HepG2 (cell line): ENCODE measurements around the gene POP5.

Experiments
- NR1H2 ChIP-seq: sonication (generic); formaldehyde crosslinking; IDR thresholded peaks from 2 replicates; pipeline ENCODE4 v1.8.1; 2022; ENCODE audit warnings: low read depth, missing genetic modification reagents, borderline replicate concordance
- POLR2A ChIP-seq, 2 experiments: IDR thresholded peaks; 2 replicates each; pipeline ENCODE4 v1.6.1; 2011; ENCODE audit warnings: low read depth in 2 of 2, low read length in 2 of 2, mild to moderate bottlenecking in 1 of 2, moderate library complexity in 1 of 2; ENCODE audit not compliant: insufficient read depth in 1 of 2
- RBM39 ChIP-seq: fragments of 200-400 bp; formaldehyde crosslinking; IDR thresholded peaks from one replicate; pipeline ENCODE4 v1.6.1; 2018; ENCODE audit warnings: antibody characterized with exemption, mild to moderate bottlenecking, low read depth, low read length; ENCODE audit not compliant: poor library complexity, severe bottlenecking
- TAF1 ChIP-seq: sonication (generic); formaldehyde crosslinking; IDR thresholded peaks from 2 replicates; pipeline ENCODE4 v1.4.0; 2020; ENCODE audit warnings: missing genetic modification reagents
- TCF7L2 ChIP-seq: IDR thresholded peaks from 2 replicates; pipeline ENCODE4 v1.6.1; 2011; ENCODE audit warnings: mild to moderate bottlenecking, low read depth, low read length, moderate library complexity
- ZNF431 ChIP-seq: sonication (generic); formaldehyde crosslinking; IDR thresholded peaks from 2 replicates; pipeline ENCODE4 v1.9.0; 2022; ENCODE audit warnings: missing genetic modification reagents, low read depth, mild to moderate bottlenecking, borderline replicate concordance
- TF ChIP-seq, protein P1 (sequence below): sonication (generic); formaldehyde crosslinking; IDR thresholded peaks from 2 replicates; pipeline ENCODE4 v1.5.0; 2020; ENCODE audit warnings: mild to moderate bottlenecking, missing genetic modification reagents, moderate library complexity

DNA sequence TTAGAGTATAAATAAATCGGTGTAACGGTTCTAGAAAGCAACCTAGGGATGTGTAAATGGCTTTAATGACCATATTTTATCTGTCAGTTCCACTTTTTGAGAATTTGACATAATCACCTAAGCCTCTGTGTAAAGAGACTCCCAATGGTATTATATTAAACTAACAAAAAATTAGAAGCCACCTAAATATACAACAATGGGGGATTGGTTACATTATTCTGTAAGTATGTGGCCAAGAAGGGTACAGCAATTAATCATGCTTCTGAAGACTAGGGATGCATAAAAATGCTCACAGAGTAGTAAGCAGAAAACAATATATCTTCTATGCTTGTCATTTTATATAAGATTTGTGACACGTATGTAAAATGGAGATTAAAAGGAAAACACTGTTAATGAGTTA, 36.5 kb downstream of the POP5 start:
- TF ChIP-seq NR1H2 (CRISPR knock-in tag) = no peak
- no peak for TF ChIP-seq ZNF431 (CRISPR knock-in tag)
- no peak for TF ChIP-seq RBM39
- TF ChIP-seq, protein P1, sequence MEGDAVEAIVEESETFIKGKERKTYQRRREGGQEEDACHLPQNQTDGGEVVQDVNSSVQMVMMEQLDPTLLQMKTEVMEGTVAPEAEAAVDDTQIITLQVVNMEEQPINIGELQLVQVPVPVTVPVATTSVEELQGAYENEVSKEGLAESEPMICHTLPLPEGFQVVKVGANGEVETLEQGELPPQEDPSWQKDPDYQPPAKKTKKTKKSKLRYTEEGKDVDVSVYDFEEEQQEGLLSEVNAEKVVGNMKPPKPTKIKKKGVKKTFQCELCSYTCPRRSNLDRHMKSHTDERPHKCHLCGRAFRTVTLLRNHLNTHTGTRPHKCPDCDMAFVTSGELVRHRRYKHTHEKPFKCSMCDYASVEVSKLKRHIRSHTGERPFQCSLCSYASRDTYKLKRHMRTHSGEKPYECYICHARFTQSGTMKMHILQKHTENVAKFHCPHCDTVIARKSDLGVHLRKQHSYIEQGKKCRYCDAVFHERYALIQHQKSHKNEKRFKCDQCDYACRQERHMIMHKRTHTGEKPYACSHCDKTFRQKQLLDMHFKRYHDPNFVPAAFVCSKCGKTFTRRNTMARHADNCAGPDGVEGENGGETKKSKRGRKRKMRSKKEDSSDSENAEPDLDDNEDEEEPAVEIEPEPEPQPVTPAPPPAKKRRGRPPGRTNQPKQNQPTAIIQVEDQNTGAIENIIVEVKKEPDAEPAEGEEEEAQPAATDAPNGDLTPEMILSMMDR (CRISPR knock-in tag) = no peak
- no peak for TF ChIP-seq POLR2A (IDR thresholded peaks at IDR 0.05; ENCODE audit: insufficient read depth in 1 of 2, low read depth in 2 of 2, low read length in 2 of 2)
- TF ChIP-seq TCF7L2 = no peak
- no peak for TF ChIP-seq TAF1 (CRISPR knock-in tag)
